ENCODE measurements around the gene NUAK1.

Gene NUAK1

DNA sequence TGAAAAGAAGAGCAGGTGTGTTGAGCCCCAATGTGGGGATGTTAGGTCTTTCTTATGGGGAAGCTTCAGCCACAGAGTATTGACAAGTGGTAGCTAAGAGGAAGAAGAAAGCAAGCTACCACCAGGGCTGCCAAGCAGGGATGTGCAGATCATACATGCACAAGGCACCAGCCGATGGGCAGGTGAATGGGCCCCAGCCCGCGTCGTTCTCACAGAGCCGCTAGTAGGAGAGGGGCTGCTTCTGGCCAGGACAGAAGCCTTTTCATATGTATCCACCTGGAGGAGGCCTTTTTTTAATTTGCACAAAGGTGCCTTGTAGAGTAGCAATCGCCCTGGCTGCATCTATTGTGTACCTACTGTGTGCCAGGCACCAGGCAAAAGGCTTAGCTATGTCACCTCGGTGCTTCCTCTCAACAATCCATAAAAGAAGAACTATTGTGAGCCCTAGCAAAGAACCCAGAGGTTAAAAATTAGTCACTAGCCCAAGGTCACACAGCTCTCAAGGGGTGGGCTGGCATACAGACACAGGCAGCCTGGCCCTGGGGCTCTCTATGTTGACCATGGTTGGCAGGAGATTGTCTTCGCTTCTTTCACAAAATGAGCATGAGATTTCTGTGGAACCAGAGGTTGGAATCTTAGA, 8.2 kb downstream of the NUAK1 start:
- Histone ChIP-seq H3F3A (ENCODE audit: insufficient read depth) (no peaks in the 10 kb centered on the region), H3K9me3 (ENCODE audit: insufficient read depth, low read length) (no peaks in the 10 kb centered on the region), H3K27me3 (ENCODE audit: low read length) (no peaks in the 10 kb centered on the region), H3K9ac (ENCODE audit: low read length) (no peak overlapping the region), H3K79me2 (ENCODE audit: insufficient read depth, low read length) (no peaks in the 10 kb centered on the region), H3K27ac (ENCODE audit: low read depth, low read length) (no peak overlapping the region), H3K9me2 (replicated peaks; ENCODE audit: insufficient read depth, low read length) (no peaks in the 10 kb centered on the region), H2AFZ (ENCODE audit: low read depth, low read length, severe bottlenecking) (no peak overlapping the region), H3K4me3 (ENCODE audit: insufficient read depth, low read length, poor library complexity, severe bottlenecking) (no peak overlapping the region), H3K4me2 (ENCODE audit: low read depth, low read length, poor library complexity, severe bottlenecking) (no peak overlapping the region), H3K36me3 (ENCODE audit: low read length) (no peaks in the 10 kb centered on the region), H4K20me1 (ENCODE audit: low read depth, low read length) (no peaks in the 10 kb centered on the region)
- TF ChIP-seq CTCF (IDR thresholded peaks at IDR 0.05; ENCODE audit: insufficient read depth, low read length, poor library complexity, severe bottlenecking) (no peak), EZH2phosphoT487 (conservative IDR thresholded peaks at IDR 0.05; ENCODE audit: low read length) (no peak)

- Histone ChIP-seq H3K79me2 (ENCODE audit: insufficient read depth, low read length) (no peaks in the 10 kb centered on the region), H2AFZ (ENCODE audit: low read depth, low read length, severe bottlenecking) (no peak overlapping the region), H3K9me3 (ENCODE audit: insufficient read depth, low read length) (no peaks in the 10 kb centered on the region), H3K9me2 (replicated peaks; ENCODE audit: insufficient read depth, low read length) (no peaks in the 10 kb centered on the region), H3K9ac (ENCODE audit: low read length) (no peak overlapping the region), H3K27ac (ENCODE audit: low read depth, low read length) (no peak overlapping the region), H3K4me2 (ENCODE audit: low read depth, low read length, poor library complexity, severe bottlenecking) (no peak overlapping the region), H3K27me3 (ENCODE audit: low read length) (no peaks in the 10 kb centered on the region), H4K20me1 (ENCODE audit: low read depth, low read length) (no peaks in the 10 kb centered on the region), H3K4me3 (ENCODE audit: insufficient read depth, low read length, poor library complexity, severe bottlenecking) (no peak overlapping the region), H3F3A (ENCODE audit: insufficient read depth) (no peaks in the 10 kb centered on the region), H3K36me3 (ENCODE audit: low read length) (no peaks in the 10 kb centered on the region)
- TF ChIP-seq EZH2phosphoT487 (conservative IDR thresholded peaks at IDR 0.05; ENCODE audit: low read length): no peak
Measured at GRCh38 chr12:106128585-106129328, 10.0 kb downstream of the NUAK1 start.

GRCh38 chr12:106127338-106128126, 11.2 kb downstream of the NUAK1 start:
- H4K20me1 ChIP-seq (ENCODE audit: low read depth, low read length): no peaks in the 10 kb centered on the region
- no peaks in the 10 kb centered on the region for H3K36me3 ChIP-seq (ENCODE audit: low read length)
- H3K9me2 ChIP-seq (replicated peaks; ENCODE audit: insufficient read depth, low read length): no peaks in the 10 kb centered on the region
- no peak overlapping the region for H3K4me3 ChIP-seq (ENCODE audit: insufficient read depth, low read length, poor library complexity, severe bottlenecking)
- no peak overlapping the region for H3K9ac ChIP-seq (ENCODE audit: low read length)
- no peaks in the 10 kb centered on the region for H3K9me3 ChIP-seq (ENCODE audit: insufficient read depth, low read length)
- no peak overlapping the region for H2AFZ ChIP-seq (ENCODE audit: low read depth, low read length, severe bottlenecking)
- no peak overlapping the region for H3K27ac ChIP-seq (ENCODE audit: low read depth, low read length)
- TF ChIP-seq EZH2phosphoT487 (conservative IDR thresholded peaks at IDR 0.05; ENCODE audit: low read length): no peak
- TF ChIP-seq CTCF (IDR thresholded peaks at IDR 0.05; ENCODE audit: insufficient read depth, low read length, poor library complexity, severe bottlenecking): no peak
- no peak overlapping the region for H3K4me2 ChIP-seq (ENCODE audit: low read depth, low read length, poor library complexity, severe bottlenecking)
- no peaks in the 10 kb centered on the region for H3K27me3 ChIP-seq (ENCODE audit: low read length)
- no peaks in the 10 kb centered on the region for H3K79me2 ChIP-seq (ENCODE audit: insufficient read depth, low read length)
- H3F3A ChIP-seq (ENCODE audit: insufficient read depth): no peaks in the 10 kb centered on the region

Data from SU-DHL-6 (cell line).